B cell (primary cell): ENCODE measurements around the gene JADE2. TPM values are rescaled to one million over a fixed set of nuclear protein-coding genes. Genes with fewer than 3 reads are reported as not detected.
A peak's percentile ranks its signal among the peaks of the same experiment; 100 is the strongest.

Experiments used
- ATAC-seq: fragments of 200-7000 bp; cut with Tn5 transposase; one replicate; pipeline ENCODE4 v1.10.0; 2021; ENCODE audit warnings: low read depth, mild to moderate bottlenecking, moderate number of reproducible peaks, moderate library complexity
- CTCF ChIA-PET: fragments of 350-600 bp; sonication (Branson Sonifier 250); formaldehyde crosslinking; loops from one replicate; lab custom pipeline; 2021; ENCODE audit warnings: antibody characterized with exemption, inconsistent platforms; lab: Charles Lee
- POLR2A ChIA-PET: fragments of 350-600 bp; sonication (Branson Sonifier 250); formaldehyde crosslinking; loops from one replicate; lab custom pipeline; 2021; ENCODE audit warnings: antibody characterized with exemption; lab: Charles Lee
- DNase-seq: peaks from one replicate; pipeline ENCODE4 v3.0.0; 2013
- H2AFZ ChIP-seq: 2 replicates; pipeline ENCODE4 v1.6.1; 2012; ENCODE audit warnings: mild to moderate bottlenecking, low read depth, low read length; ENCODE audit not compliant: insufficient read depth, poor library complexity, severe bottlenecking
- H3K27ac ChIP-seq, 2 donors: 1 replicate in 1 of 2; 2 replicates in 1 of 2; pipeline ENCODE4 v1.5.1; 2012 to 2013; ENCODE audit warnings: low read length in 2 of 2, mild to moderate bottlenecking in 2 of 2, moderate library complexity in 1 of 2
- H3K27me3 ChIP-seq, 4 experiments: fragments of 200-600 bp in 1 of 4; sonication (generic) in 1 of 4; replicated peaks in 1 of 4; 1 replicate in 2 of 4; 2 replicates in 2 of 4; pipeline versions ENCODE4 v1.6.1 to v1.7.0; 2013 to 2016; ENCODE audit warnings: low read length in 3 of 4, mild to moderate bottlenecking in 2 of 4, mixed read lengths in 1 of 4, moderate library complexity in 1 of 4; ENCODE audit not compliant: insufficient read depth in 4 of 4, control insufficient read depth in 3 of 4; ENCODE audit errors: control extremely low read depth in 1 of 4
- H3K36me3 ChIP-seq, 2 experiments: replicated peaks in 1 of 2; 1 replicate in 1 of 2; 2 replicates in 1 of 2; pipeline versions ENCODE4 v1.6.1 to v1.7.1; 2013; ENCODE audit warnings: low read length in 1 of 2; ENCODE audit not compliant: insufficient read depth in 2 of 2, control insufficient read depth in 1 of 2; ENCODE audit errors: control extremely low read depth in 1 of 2, extremely low read depth in 1 of 2
- H3K4me1 ChIP-seq, 2 donors: fragments of 200-600 bp in 1 of 2; sonication (generic) in 1 of 2; 1 replicate in 1 of 2; 2 replicates in 1 of 2; pipeline versions ENCODE4 v1.5.1 to v1.6.1; 2013 to 2017; ENCODE audit warnings: low read length in 2 of 2; ENCODE audit not compliant: control insufficient read depth in 2 of 2, insufficient read depth in 2 of 2
- H3K4me2 ChIP-seq: replicated peaks from 2 replicates; pipeline ENCODE3; 2012; ENCODE audit warnings: mild to moderate bottlenecking, low read depth, low read length; ENCODE audit not compliant: poor library complexity, severe bottlenecking
- H3K4me3 ChIP-seq, 5 experiments: fragments of 200-600 bp in 1 of 5; sonication (generic) in 1 of 5; 1 replicate in 3 of 5; 2 replicates in 2 of 5; pipeline versions ENCODE4 v1.5.1 to v1.7.0; 2011 to 2016; ENCODE audit warnings: low read length in 4 of 5, mild to moderate bottlenecking in 4 of 5, low read depth in 2 of 5, control low read depth in 1 of 5, moderate library complexity in 1 of 5; ENCODE audit not compliant: insufficient read depth in 1 of 5; ENCODE audit errors: control extremely low read depth in 1 of 5, extremely low read depth in 1 of 5
- H3K79me2 ChIP-seq: fragments of 200-600 bp; sonication (generic); one replicate; pipeline ENCODE4 v1.6.0; 2016; ENCODE audit warnings: low read length; ENCODE audit not compliant: control insufficient read depth, insufficient read depth
- H3K9ac ChIP-seq: fragments of 200-600 bp; sonication (generic); 2 replicates; pipeline ENCODE4 v1.6.1; 2017; ENCODE audit warnings: mild to moderate bottlenecking, low read length, moderate library complexity
- H3K9me3 ChIP-seq, 3 donors: one replicate each; pipeline versions ENCODE4 v1.6.1 to v1.7.1; 2013; ENCODE audit warnings: low read length in 2 of 3; ENCODE audit not compliant: control insufficient read depth in 2 of 3, insufficient read depth in 1 of 3; ENCODE audit errors: control extremely low read depth in 1 of 3
- H4K20me1 ChIP-seq: 2 replicates; pipeline ENCODE4 v1.6.0; 2012; ENCODE audit warnings: mild to moderate bottlenecking, low read length; ENCODE audit not compliant: insufficient read depth, control insufficient read depth, poor library complexity, severe bottlenecking
- H3K27ac Mint-ChIP-seq: one replicate; pipeline ENCODE4 v1.8.0; 2021; ENCODE audit warnings: mixed read lengths
- H3K27me3 Mint-ChIP-seq: one replicate; pipeline ENCODE4 v1.8.0; 2021; ENCODE audit warnings: mixed read lengths
- H3K4me1 Mint-ChIP-seq: one replicate; pipeline ENCODE4 v1.8.0; 2021; ENCODE audit warnings: mixed read lengths
- H3K4me3 Mint-ChIP-seq: one replicate; pipeline ENCODE4 v1.8.0; 2021; ENCODE audit warnings: mixed read lengths
- H3K9me3 Mint-ChIP-seq: one replicate; pipeline ENCODE4 v1.8.0; 2022; ENCODE audit warnings: mixed read lengths; ENCODE audit not compliant: insufficient read depth
- CTCF ChIP-seq: fragments of 200-600 bp; IDR thresholded peaks from one replicate; pipeline ENCODE4 v1.8.0; 2022; ENCODE audit warnings: antibody characterized with exemption, mild to moderate bottlenecking
- EZH2 ChIP-seq: IDR thresholded peaks from 2 replicates; pipeline ENCODE4 v1.6.1; 2012; ENCODE audit warnings: borderline replicate concordance, low read depth, mild to moderate bottlenecking, moderate library complexity, low read length; ENCODE audit not compliant: insufficient read depth, poor library complexity, severe bottlenecking
- WGBS: methylation state at CpG from one replicate; pipeline ENCODE4 v1.1.5; 2013; ENCODE audit warnings: missing lambda C conversion rate; ENCODE audit not compliant: insufficient coverage; 5-methylcytosine and 5-hydroxymethylcytosine counted together
- intact Hi-C: fragments of 100-400 bp; cut with micrococcal nuclease; formaldehyde crosslinking; loops from one replicate; pipeline ENCODE4 v1.10.0; 2022
- polyA plus RNA-seq: library from polyadenylated mRNA; depleted of rRNA; stranded (reverse); fragments of >200 nt; gene quantifications from 2 replicates; pipeline ENCODE4 v1.2.3, GENCODE V29; 2012
- total RNA-seq, 2 donors: library from RNA; stranded (reverse); fragments of 120-200 nt in 1 of 2; gene quantifications; 1 replicate in 1 of 2; 2 replicates in 1 of 2; pipeline versions ENCODE4 v1.2.3 to v1.2.4, GENCODE V29; 2013 to 2022

Gene JADE2
- total and polyA plus RNA-seq, 2 donors (not counting 1 experiment from before 2014, with no cell fraction given): 80.5 to 247 TPM

- ATAC-seq (no peak), DNase-seq (no peak)
- peaks cover 2 to 98% of the 10 kb centered on the region in 2 experiments for H3K36me3 ChIP-seq
- Mint-ChIP-seq H3K4me1 (peaks cover 7% of the 10 kb centered on the region), H3K27ac (peak overlapping the region; percentile 51), H3K27me3 (no peaks in the 10 kb centered on the region), H3K4me3 (no peak overlapping the region), H3K9me3 (no peaks in the 10 kb centered on the region)
- no peak overlapping the region for H3K4me2 ChIP-seq
- H4K20me1 ChIP-seq: peaks cover 98% of the 10 kb centered on the region
- no peak overlapping the region for H2AFZ ChIP-seq
- TF ChIP-seq EZH2 (no peak), CTCF (no peak)
- no peaks in the 10 kb centered on the region for H3K27me3 ChIP-seq
- no peaks in the 10 kb centered on the region for H3K4me1 ChIP-seq
- no peak overlapping the region for H3K4me3 ChIP-seq
- H3K9me3 ChIP-seq: no peaks in the 10 kb centered on the region
- CTCF ChIA-PET: no interaction called here
- no peak overlapping the region for H3K9ac ChIP-seq
- no peak overlapping the region for H3K27ac ChIP-seq
- intact Hi-C loops: no loop called here
- POLR2A ChIA-PET: no interaction called here
- H3K79me2 ChIP-seq: peaks cover 74% of the 10 kb centered on the region
- WGBS: 98% methylated on average over 6 of the region's 6 CpGs
These were observed 44.4 kb downstream of the JADE2 start for GRCh38 chr5:134569758-134570364.

GRCh38 chr5:134570365-134570758 is 44.9 kb downstream of the JADE2 start:
- CTCF ChIA-PET: no interaction called here
- Histone ChIP-seq H3K27me3 (no peaks in the 10 kb centered on the region), H3K9me3 (no peaks in the 10 kb centered on the region), H3K4me3 (no peak overlapping the region), H3K4me1 (no peaks in the 10 kb centered on the region), H3K36me3 (peaks cover 0 to 98% of the 10 kb centered on the region in 2 experiments), H4K20me1 (peaks cover 98% of the 10 kb centered on the region), H3K27ac (peak overlapping the region in 1 of 2 donors; percentile 9), H3K4me2 (no peak overlapping the region), H3K79me2 (peaks cover 69% of the 10 kb centered on the region), H2AFZ (no peak overlapping the region), H3K9ac (no peak overlapping the region)
- Mint-ChIP-seq H3K27ac (no peak overlapping the region), H3K9me3 (no peaks in the 10 kb centered on the region), H3K4me3 (no peak overlapping the region), H3K27me3 (no peaks in the 10 kb centered on the region), H3K4me1 (peaks cover 7% of the 10 kb centered on the region)
- no peak for ATAC-seq
- TF ChIP-seq CTCF (no peak), EZH2 (no peak)
- DNase-seq: no peak
- intact Hi-C loops: no loop called here
- POLR2A ChIA-PET: no interaction called here
- 96% methylated on average over 9 of the region's 9 CpGs for WGBS
